ENCODE measurements around the gene BBX. TPM values are rescaled to one million over a fixed set of nuclear protein-coding genes. Genes with fewer than 3 reads are reported as not detected.

The BBX gene
- 10 to 100 TPM; 35.0 to 65.0 (median 42.8) TPM for total RNA-seq

GRCh38 chr3:107522510-107523288 is at the start of gene BBX:
Gene BBX, plus strand, starts transcription at chr3:107522962. Its CDS starts 187,499 bp downstream, at chr3:107710461.
- peak within 1 kb of the TSS; percentile 90 to 97 (median 94) for H3K27ac ChIP-seq
- no peaks in the 10 kb centered on the region for H3K9me3 ChIP-seq
- peak; percentile 96 to 98 for ATAC-seq (ENCODE audit: low FRiP score in 2 of 2)
- TF ChIP-seq POLR2A (IDR thresholded peaks at IDR 0.05) (peak in 2 of 4 donors; percentile 88 to 95), CTCF (IDR thresholded peaks at IDR 0.05) (peak in 1 of 6 experiments; percentile 28), EP300 (IDR thresholded peaks at IDR 0.05) (no peak), POLR2AphosphoS5 (IDR thresholded peaks at IDR 0.05) (peak; percentile 21 to 91)
- no peaks in the 10 kb centered on the region for H3K36me3 ChIP-seq
- peak; percentile 94 to 99 for DNase-seq
- no peaks in the 10 kb centered on the region for H3K27me3 ChIP-seq
- H3K4me3 ChIP-seq = peak within 1 kb of the TSS; percentile 54 to 91 (median 66)
- 1 to 2% methylated on average over 21 to 41 of the region's 42 CpGs for WGBS, 2 donors
- H3K4me1 ChIP-seq = peaks cover 9 to 15% (median 12%) of the 10 kb centered on the region in 4 donors

- H3K4me1 ChIP-seq = no peaks in the 10 kb centered on the region
- no peaks in the 10 kb centered on the region for H3K27me3 ChIP-seq
- no peak for ATAC-seq (ENCODE audit: low FRiP score in 2 of 2)
- DNase-seq = no peak
- no peak overlapping the region for H3K4me3 ChIP-seq
- H3K9me3 ChIP-seq = no peaks in the 10 kb centered on the region
- no peak for TF ChIP-seq EP300 (IDR thresholded peaks at IDR 0.05)
- no peak for TF ChIP-seq CTCF (IDR thresholded peaks at IDR 0.05)
- TF ChIP-seq POLR2AphosphoS5 (IDR thresholded peaks at IDR 0.05) = no peak
- TF ChIP-seq POLR2A (IDR thresholded peaks at IDR 0.05) = no peak
- no peaks in the 10 kb centered on the region for H3K36me3 ChIP-seq
- H3K27ac ChIP-seq = no peak overlapping the region
These were observed 46.3 kb upstream of the BBX start for GRCh38 chr3:107476462-107476861.

- no peak overlapping the region for H3K4me3 ChIP-seq
- TF ChIP-seq CTCF (IDR thresholded peaks at IDR 0.05) (no peak), POLR2A (IDR thresholded peaks at IDR 0.05) (no peak), EP300 (IDR thresholded peaks at IDR 0.05) (no peak), POLR2AphosphoS5 (IDR thresholded peaks at IDR 0.05) (no peak)
- WGBS, 2 donors = 90 to 94% methylated on average over 2 of the region's 2 CpGs
- no peaks in the 10 kb centered on the region for H3K4me1 ChIP-seq
- DNase-seq (no peak), ATAC-seq (ENCODE audit: low FRiP score in 2 of 2) (no peak)
- H3K27ac ChIP-seq = no peak overlapping the region
- no peaks in the 10 kb centered on the region for H3K9me3 ChIP-seq
- no peaks in the 10 kb centered on the region for H3K27me3 ChIP-seq
- no peaks in the 10 kb centered on the region for H3K36me3 ChIP-seq
These were observed 35.3 kb upstream of the BBX start for GRCh38 chr3:107487490-107487889.

GRCh38 chr3:107488942-107489341 is 33.8 kb upstream of the BBX start:
- no peak for TF ChIP-seq EP300 (IDR thresholded peaks at IDR 0.05)
- TF ChIP-seq POLR2A (IDR thresholded peaks at IDR 0.05) = no peak
- TF ChIP-seq CTCF (IDR thresholded peaks at IDR 0.05) = no peak
- no peak for TF ChIP-seq POLR2AphosphoS5 (IDR thresholded peaks at IDR 0.05)
- Histone ChIP-seq H3K4me1 (no peaks in the 10 kb centered on the region), H3K9me3 (no peaks in the 10 kb centered on the region), H3K27me3 (no peaks in the 10 kb centered on the region), H3K4me3 (no peak overlapping the region), H3K27ac (no peak overlapping the region), H3K36me3 (no peaks in the 10 kb centered on the region)
- 81 to 87% methylated on average over 4 of the region's 4 CpGs for WGBS, 2 donors
- ATAC-seq (ENCODE audit: low FRiP score in 2 of 2) (no peak), DNase-seq (no peak)

- TF ChIP-seq POLR2A (IDR thresholded peaks at IDR 0.05) (no peak), POLR2AphosphoS5 (IDR thresholded peaks at IDR 0.05) (no peak), EP300 (IDR thresholded peaks at IDR 0.05) (no peak), CTCF (IDR thresholded peaks at IDR 0.05) (no peak)
- 80 to 85% methylated on average over 1 of the region's 1 CpG for WGBS, 2 donors
These were observed 29.6 kb upstream of the BBX start for GRCh38 chr3:107493134-107493533.

More at GRCh38 chr3:107493134-107493533, 29.6 kb upstream of the BBX start:
- ATAC-seq (ENCODE audit: low FRiP score in 2 of 2) = no peak
- Histone ChIP-seq H3K36me3 (no peaks in the 10 kb centered on the region), H3K4me1 (no peaks in the 10 kb centered on the region), H3K4me3 (no peak overlapping the region), H3K9me3 (no peaks in the 10 kb centered on the region), H3K27ac (no peak overlapping the region), H3K27me3 (no peaks in the 10 kb centered on the region)
- DNase-seq = peak in 1 of 2 donors; percentile 1

Data from upper lobe of left lung (tissue), 6 donors.